Left cardiac atrium (tissue), 4 donors: Measurements from ENCODE around the gene TMEM107. TPM values are rescaled to one million over a fixed set of nuclear protein-coding genes. Genes with fewer than 3 reads are reported as not detected.

Experiments
- ATAC-seq, 2 donors: fragments of 200-7000 bp; cut with Tn5 transposase; one replicate each; pipeline ENCODE4 v1.9.1; 2020; ENCODE audit warnings: mild to moderate bottlenecking in 2 of 2, moderate library complexity in 2 of 2
- DNase-seq: peaks from one replicate; pipeline ENCODE4 v3.0.0-alpha.2; 2020
- intact Hi-C, 2 donors: fragments of 100-400 bp; cut with DNase I; formaldehyde crosslinking; loops; one replicate each; pipeline versions ENCODE4 v1.14.1 to v1.15.1; 2022 to 2023
- total RNA-seq, 2 donors: library from RNA; stranded (reverse); fragmentation: NEBNext Ultra II Directional; extraction: Animal tissue kit (Norgen Biotek cat#: 25700); gene quantifications; one replicate each; pipeline ENCODE4 v1.2.1, GENCODE V29; 2021
- donor health status: DM: no; HTN: yes; CAD: no.
- donor health status: DM: no; HTN: yes; CAD: no; lungs with severe emphysema.
- donor health status: DM: yes; HTN: yes; CAD: no.
- donor health status: Dilated cardiomyopathy.

Gene TMEM107
- total RNA-seq, 2 donors from 2014 or later, result 6.8 to 8.0 TPM

DNA sequence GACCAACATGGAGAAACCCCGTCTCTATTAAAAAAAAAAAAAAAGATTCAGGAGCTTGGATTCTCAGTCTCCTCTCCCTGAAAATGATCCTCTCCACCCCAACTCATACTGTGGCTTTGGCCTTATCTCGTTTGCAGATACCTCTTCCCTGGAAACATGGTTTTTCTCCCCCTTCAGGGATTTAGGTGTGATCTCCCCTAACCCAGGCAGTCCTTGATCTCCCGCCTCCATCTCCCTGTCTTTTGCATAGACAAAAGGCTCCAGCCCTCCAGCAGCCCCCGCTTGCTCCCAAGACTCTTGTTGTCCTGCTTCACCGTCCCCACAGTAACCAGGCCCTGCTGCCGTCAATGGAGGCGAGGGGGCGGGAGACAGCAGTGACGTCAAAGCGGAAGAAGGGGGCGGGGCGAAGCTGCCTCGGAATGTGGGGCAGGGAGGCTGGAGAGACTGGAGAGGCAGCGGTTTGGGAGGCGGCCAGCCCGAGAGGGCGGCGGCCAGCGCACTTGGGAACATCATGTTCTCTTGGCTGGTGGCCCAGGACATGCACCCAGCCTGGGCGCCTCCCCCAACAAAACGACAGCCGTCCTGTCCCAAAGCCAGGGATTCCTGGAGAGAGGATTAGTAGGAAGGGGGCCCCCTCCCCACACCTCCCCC is 22.1 kb downstream of the TMEM107 start:
- DNase-seq, result peak; percentile 99
- peak; percentile 35 to 57 for ATAC-seq
- intact Hi-C loops, result no loop called here

DNA sequence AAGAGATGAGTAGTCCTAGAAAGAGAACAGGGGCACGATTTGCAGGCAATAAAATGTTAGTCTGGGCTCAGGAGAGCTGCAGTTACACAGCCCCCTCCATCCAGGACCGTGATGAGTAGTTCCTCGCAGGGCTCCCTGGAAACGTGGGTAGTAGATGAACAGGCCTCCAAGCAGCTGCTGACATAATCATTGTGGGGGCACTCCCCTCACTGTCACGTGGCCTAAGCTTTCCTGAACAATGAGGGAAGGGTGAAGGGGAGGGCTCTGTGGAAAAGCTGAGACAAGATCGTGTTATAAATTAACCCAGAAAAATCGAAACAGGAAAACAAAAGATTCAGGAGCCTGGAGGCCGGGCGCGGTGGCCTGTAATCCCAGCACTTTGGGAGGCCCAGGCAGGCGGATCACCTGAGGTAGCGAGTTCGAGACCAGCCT is 22.6 kb downstream of the TMEM107 start:
- peak in 1 of 2 donors; percentile 27 for ATAC-seq
- peak; percentile 89 for DNase-seq
- intact Hi-C loops, result no loop called here

GRCh38 chr17:8153031-8153451 is 23.1 kb downstream of the TMEM107 start:
- intact Hi-C loops, result no loop called here

GRCh38 chr17:8152112-8152775 is 23.9 kb downstream of the TMEM107 start, which contains the start of gene PER1:
Gene PER1, minus strand, starts transcription at chr17:8152404. Its CDS starts 1,698 bp downstream, at chr17:8150706.
- intact Hi-C loops, result no loop called here
- ATAC-seq (peak; percentile 58 to 61), DNase-seq (peak; percentile 98)

More at GRCh38 chr17:8153031-8153451, 23.1 kb downstream of the TMEM107 start:
- no peak for DNase-seq
- no peak for ATAC-seq

DNA sequence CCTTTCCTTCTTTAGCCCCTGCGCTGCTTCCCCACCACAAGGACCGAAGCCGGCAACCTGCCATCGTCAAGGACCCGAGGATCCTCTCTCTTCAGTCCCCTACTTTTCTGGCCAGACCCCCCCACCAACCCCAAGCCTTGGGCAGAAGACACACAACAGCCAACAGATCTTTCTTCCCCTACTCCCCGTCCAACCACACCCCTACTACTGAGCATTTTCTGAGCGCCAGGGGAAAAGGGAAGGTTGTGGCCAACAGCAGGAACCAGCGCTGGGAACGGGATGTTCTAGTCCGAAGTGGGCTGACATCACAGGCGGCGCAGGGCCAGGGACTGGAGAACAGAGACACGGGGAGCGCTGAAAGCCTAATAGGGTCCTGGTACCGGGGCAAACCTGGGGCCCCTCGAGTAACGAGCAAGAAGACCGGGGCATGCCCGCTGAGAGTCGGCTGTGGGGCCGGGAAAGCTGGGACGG is 24.5 kb downstream of the TMEM107 start:
- DNase-seq, result peak; percentile 92
- ATAC-seq, result peak; percentile 9 to 20
- intact Hi-C loops, result no loop called here

DNA sequence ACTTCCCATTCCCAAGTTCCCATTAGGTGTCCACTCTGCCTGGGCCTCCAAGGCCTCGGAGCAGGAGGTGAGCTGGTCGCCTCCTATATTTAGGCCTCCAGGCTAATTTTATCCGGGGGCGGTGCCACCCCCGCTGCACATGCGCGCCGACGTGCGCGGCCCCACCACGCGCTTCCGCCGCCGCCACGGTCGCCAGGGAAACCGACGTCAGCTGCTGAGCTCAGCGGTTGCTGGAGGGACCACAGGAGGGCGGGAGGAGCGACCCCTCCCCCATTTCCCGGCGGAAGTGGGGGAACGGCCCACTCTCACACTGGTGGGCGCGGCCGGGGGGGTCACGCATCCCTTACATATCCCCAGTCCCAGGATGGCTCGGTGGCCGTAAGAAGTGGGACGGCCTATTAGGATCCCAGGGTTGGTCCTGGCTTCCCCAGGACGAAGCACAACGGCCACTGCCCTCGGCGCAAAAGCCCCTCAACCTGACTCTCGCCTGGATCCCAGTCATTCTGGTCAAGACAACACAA is 25.0 kb downstream of the TMEM107 start:
- intact Hi-C loops, result no loop called here
- ATAC-seq, result peak; percentile 43 to 49
- DNase-seq, result peak; percentile 95

DNA sequence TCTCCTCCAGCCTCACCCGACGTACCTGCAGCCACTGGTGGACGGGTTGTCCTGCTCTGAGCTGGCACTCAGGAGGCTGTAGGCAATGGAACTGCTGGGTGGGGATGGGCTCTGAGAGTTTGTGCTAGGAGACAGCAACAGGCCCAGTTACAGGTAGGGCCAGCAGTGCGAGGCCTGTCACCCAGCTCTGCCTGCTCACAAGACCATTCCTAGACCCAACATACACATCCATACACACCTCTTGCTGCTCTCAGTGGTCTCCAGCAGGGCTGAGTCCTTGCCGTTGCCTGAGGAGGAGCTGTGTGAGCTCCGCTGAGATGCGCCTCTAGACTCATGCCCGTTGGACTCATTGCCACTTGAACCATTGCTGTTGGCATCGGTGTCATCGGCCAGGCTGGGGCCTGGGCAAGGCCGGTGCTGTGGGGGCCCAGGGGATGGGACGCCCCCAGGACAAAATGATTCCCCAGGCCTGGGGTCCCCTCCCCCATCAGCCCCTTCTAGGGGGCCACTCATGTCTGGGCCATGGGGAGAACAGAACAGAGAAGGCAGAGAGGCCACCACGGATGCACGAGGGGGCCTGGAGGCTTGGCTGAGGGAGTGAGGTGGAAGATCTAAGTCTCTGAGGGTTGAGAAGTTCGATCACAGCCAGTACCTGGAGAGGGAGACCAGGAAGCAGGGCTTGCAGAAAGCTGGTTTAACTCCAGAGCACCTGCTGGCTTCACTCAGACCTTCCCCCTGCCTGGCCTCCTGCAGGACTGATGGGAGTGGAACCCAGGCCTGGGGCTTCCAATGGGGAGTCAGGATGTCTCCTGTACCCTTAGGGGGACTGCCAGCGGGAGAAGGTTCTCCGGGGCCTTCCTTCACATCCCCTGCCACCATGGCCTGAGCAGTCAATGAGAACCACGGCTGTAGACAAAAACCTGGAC is 25.7 kb downstream of the TMEM107 start:
- DNase-seq (no peak), ATAC-seq (no peak)
- intact Hi-C loops, result no loop called here

DNA sequence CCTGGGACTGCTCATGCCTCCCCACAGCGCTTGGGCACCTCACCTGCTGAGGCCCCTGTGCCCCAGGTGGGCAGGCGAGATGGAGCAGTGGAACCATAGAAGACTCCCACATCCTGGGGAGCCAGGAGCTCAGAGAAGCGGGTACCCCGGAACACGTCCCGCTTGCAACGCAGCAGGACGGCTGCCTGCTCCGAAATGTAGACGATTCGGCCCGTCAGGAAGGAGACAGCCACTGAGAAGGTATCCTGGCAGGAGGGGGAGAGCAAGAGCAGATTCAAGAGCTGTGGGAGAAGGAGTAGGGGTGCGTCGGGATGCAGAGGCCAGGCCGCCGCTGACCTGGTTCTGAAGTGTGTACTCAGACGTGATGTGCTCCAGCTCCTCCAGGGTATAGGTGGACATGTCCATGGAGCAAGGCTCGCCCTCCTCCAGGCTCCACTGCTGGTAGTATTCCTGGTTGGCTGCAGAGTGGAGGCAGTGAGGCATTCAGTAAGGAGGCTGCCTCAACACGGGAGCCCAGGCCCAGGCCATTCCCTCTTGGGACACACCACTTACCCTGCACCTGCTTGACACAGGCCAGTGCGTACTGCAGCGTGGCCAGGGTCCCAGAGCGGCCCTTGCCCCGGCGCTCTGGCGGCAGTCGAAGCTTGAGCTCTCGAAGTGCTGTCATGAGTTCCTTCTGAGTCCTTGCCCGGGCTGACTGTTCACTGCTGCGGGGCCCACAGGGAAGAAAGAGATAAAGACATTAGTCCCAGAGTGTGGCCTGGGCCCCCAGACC is 26.6 kb downstream of the TMEM107 start:
- no peak for DNase-seq
- intact Hi-C loops, result no loop called here
- no peak for ATAC-seq

- no peak for ATAC-seq
- no peak for DNase-seq
- intact Hi-C loops, result no loop called here
These were observed 27.6 kb downstream of the TMEM107 start for GRCh38 chr17:8148560-8148959.

DNA sequence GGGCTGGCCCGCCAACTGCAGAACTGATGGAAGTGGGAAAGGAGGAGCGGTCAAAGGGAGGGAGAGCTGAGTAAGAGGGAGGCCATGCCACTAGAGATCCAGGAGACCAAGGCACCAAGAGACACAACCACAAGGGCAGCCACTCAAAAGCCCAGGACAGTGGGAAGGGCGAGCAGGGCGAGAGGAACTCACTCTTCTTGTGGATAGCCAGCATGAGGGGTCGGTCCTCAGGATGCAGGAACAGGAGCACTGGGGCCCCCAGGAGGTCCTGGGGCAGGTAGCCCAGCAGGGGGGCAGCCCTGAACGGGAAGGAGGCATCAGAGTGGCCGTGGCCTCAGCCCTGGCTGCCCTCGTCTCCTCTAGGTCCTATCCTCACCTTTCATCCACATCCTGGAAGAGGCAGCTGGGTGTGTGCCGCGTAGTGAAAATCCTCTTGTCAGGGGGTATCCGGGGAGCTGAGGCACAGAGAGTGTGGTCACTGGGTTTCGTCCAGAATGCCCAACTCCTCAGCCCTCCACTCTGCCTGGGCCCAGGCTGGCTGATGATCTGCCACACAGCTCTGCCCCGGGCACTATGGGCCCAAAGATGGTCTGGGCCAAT is 28.3 kb downstream of the TMEM107 start:
- intact Hi-C loops, result no loop called here
- DNase-seq (no peak), ATAC-seq (no peak)

GRCh38 chr17:8147141-8147804 is 28.9 kb downstream of the TMEM107 start:
- DNase-seq (no peak), ATAC-seq (no peak)
- intact Hi-C loops, result no loop called here

DNA sequence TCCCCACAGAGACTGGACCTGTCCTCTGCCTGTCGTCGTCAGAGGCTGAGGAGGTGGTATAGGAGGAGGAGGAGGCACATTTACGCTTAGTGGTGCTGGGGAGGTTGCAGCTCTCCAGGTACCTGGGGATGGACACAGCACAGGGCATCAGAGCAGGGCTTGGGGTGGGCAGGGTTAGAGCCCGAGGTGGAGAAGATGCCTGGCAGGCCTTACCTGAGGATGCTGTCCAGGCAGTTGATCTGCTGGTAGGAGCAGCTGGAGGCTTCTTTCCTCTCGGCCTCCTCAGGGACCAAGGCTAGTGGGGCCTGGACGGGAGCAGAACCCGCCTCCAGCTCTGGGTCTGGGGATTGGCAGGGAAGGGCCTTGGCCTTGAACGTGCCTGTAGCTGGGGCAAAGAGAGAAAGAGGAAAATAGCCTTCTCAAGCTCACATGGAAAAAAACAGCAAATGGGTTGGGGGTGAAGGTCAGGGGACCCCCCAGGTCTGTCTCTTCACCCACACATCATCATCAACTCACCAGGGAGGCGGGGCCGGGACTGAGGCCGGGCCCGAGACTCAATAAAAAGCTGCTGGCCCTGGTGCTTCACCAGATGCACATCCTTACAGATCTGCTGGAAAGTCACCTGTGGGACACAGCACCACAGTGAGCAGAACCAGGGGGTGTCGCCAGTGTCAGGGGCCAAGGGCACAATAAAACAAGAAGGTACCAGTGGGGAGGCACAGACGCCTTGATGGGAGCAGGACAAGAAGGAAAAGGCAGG is 29.6 kb downstream of the TMEM107 start:
- intact Hi-C loops, result no loop called here
- no peak for DNase-seq
- ATAC-seq, result no peak

- intact Hi-C loops, result no loop called here
- no peak for ATAC-seq
- DNase-seq, result no peak
These were observed 30.4 kb downstream of the TMEM107 start for GRCh38 chr17:8145811-8146210.

GRCh38 chr17:8144401-8145231 is 31.6 kb downstream of the TMEM107 start:
- ATAC-seq (no peak), DNase-seq (no peak)
- intact Hi-C loops, result no loop called here

GRCh38 chr17:8143581-8144400 is 32.4 kb downstream of the TMEM107 start:
- intact Hi-C loops, result no loop called here
- no peak for ATAC-seq

More at GRCh38 chr17:8143581-8144400, 32.4 kb downstream of the TMEM107 start:
- DNase-seq, result no peak
